ENCODE measurements around the gene CEACAM21.

The CEACAM21 gene

DNA sequence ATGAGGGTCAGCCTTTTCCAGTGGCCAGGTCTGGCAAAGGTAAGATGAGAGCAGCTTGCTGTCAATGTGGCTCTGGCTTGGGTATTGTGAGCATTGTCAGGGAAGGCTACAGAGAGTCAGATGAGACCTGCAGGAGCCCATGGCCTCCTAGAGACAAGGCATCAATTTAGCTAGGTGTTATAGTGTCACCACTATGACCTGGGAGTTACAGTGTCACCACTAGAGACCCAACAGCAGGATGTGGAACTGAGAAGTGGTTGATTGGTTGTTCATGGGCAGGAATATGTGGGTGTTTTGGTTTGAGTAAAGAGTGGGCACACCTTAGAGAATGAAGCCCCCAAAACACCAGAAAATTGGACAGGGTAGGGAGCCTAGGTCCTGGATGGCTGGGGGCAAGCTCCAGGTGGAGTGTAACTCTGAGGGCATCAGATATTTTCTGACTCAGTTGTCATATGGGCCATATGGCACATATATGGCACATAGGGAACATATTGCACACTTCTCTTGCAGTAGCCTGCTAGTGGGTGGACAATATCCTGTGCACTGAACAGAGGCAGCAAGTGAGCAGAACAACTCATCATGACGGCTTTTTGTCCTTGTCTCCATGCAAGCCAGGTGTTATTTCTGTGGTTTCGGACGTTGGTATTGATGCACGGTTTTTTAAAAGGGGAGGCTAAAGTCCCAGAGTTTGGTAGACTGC, 46.3 kb upstream of the CEACAM21 start:
- Histone ChIP-seq H3K27me3 (replicated peaks; ENCODE audit: insufficient read depth, low read length) (no peaks in the 10 kb centered on the region; the same call in 1 of the 2 replicates), H3K79me2 (ENCODE audit: low read length) (peaks cover 15% of the 10 kb centered on the region), H3K36me3 (replicated peaks; ENCODE audit: insufficient read depth, low read length) (no peaks in the 10 kb centered on the region), H4K20me1 (ENCODE audit: insufficient read depth, low read length) (no peaks in the 10 kb centered on the region), H3K9ac (ENCODE audit: low read length) (no peak overlapping the region), H3K27ac (ENCODE audit: low read length) (no peak overlapping the region), H3K4me2 (ENCODE audit: low read depth, low read length) (peak overlapping the region; percentile 28; the same call in 1 of the 2 replicates), H3K9me2 (replicated peaks; ENCODE audit: insufficient read depth, low read length) (no peaks in the 10 kb centered on the region), H3K4me3 (ENCODE audit: low read length) (no peak overlapping the region), H3K4me1 (ENCODE audit: low read length) (peaks cover 69% of the 10 kb centered on the region), H2AFZ (ENCODE audit: low read length) (no peak overlapping the region), H3K9me3 (replicated peaks; ENCODE audit: insufficient read depth, low read length) (no peaks in the 10 kb centered on the region), H3F3A (ENCODE audit: insufficient read depth, low read length) (peaks cover 19% of the 10 kb centered on the region)
- TF ChIP-seq CTCF (IDR thresholded peaks at IDR 0.05; ENCODE audit: low read length) = no peak
- no peak for TF ChIP-seq EZH2phosphoT487 (IDR thresholded peaks at IDR 0.05; ENCODE audit: low read length)
- no peak for TF ChIP-seq EZH2 (optimal IDR thresholded peaks at IDR 0.05; ENCODE audit: low read depth, low read length)
- DNase-seq = no peak

- Histone ChIP-seq H3K27me3 (replicated peaks; ENCODE audit: insufficient read depth, low read length) (no peaks in the 10 kb centered on the region; the same call in 1 of the 2 replicates), H3K4me3 (ENCODE audit: low read length) (no peak overlapping the region), H3K9ac (ENCODE audit: low read length) (no peak overlapping the region), H3K4me2 (ENCODE audit: low read depth, low read length) (peak overlapping the region; percentile 28), H3K79me2 (ENCODE audit: low read length) (peaks cover 15% of the 10 kb centered on the region), H3F3A (ENCODE audit: insufficient read depth, low read length) (peaks cover 22% of the 10 kb centered on the region), H4K20me1 (ENCODE audit: insufficient read depth, low read length) (no peaks in the 10 kb centered on the region), H3K27ac (ENCODE audit: low read length) (no peak overlapping the region), H3K36me3 (replicated peaks; ENCODE audit: insufficient read depth, low read length) (no peaks in the 10 kb centered on the region), H3K9me2 (replicated peaks; ENCODE audit: insufficient read depth, low read length) (no peaks in the 10 kb centered on the region), H3K4me1 (ENCODE audit: low read length) (peaks cover 70% of the 10 kb centered on the region), H3K9me3 (replicated peaks; ENCODE audit: insufficient read depth, low read length) (no peaks in the 10 kb centered on the region), H2AFZ (ENCODE audit: low read length) (no peak overlapping the region)
- TF ChIP-seq EZH2 (optimal IDR thresholded peaks at IDR 0.05; ENCODE audit: low read depth, low read length) = no peak
- TF ChIP-seq CTCF (IDR thresholded peaks at IDR 0.05; ENCODE audit: low read length) = no peak
- no peak for TF ChIP-seq EZH2phosphoT487 (IDR thresholded peaks at IDR 0.05; ENCODE audit: low read length)
- no peak for DNase-seq
These were observed 45.8 kb upstream of the CEACAM21 start for GRCh38 chr19:41530184-41530534.

GRCh38 chr19:41530761-41531301, 45.1 kb upstream of the CEACAM21 start:
- no peaks in the 10 kb centered on the region for H4K20me1 ChIP-seq (ENCODE audit: insufficient read depth, low read length)
- peaks cover 15% of the 10 kb centered on the region for H3K79me2 ChIP-seq (ENCODE audit: low read length)
- H2AFZ ChIP-seq (ENCODE audit: low read length) = no peak overlapping the region
- H3K27me3 ChIP-seq (replicated peaks; ENCODE audit: insufficient read depth, low read length) = no peaks in the 10 kb centered on the region; the same call in 1 of the 2 replicates
- H3K27ac ChIP-seq (ENCODE audit: low read length) = no peak overlapping the region
- H3K9me2 ChIP-seq (replicated peaks; ENCODE audit: insufficient read depth, low read length) = no peaks in the 10 kb centered on the region
- H3K4me1 ChIP-seq (ENCODE audit: low read length) = peaks cover 70% of the 10 kb centered on the region
- H3K9ac ChIP-seq (ENCODE audit: low read length) = no peak overlapping the region
- TF ChIP-seq EZH2 (optimal IDR thresholded peaks at IDR 0.05; ENCODE audit: low read depth, low read length) = no peak
- TF ChIP-seq CTCF (IDR thresholded peaks at IDR 0.05; ENCODE audit: low read length) = no peak
- TF ChIP-seq EZH2phosphoT487 (IDR thresholded peaks at IDR 0.05; ENCODE audit: low read length) = no peak
- 0 out of 2 replicates have a peak overlapping the region, but pooled peaks have one; percentile 28 for H3K4me2 ChIP-seq (ENCODE audit: low read depth, low read length)
- DNase-seq = no peak
- H3K36me3 ChIP-seq (replicated peaks; ENCODE audit: insufficient read depth, low read length) = peaks cover under 1% of the 10 kb centered on the region; the same call in 1 of the 2 replicates
- H3K9me3 ChIP-seq (replicated peaks; ENCODE audit: insufficient read depth, low read length) = no peaks in the 10 kb centered on the region
- H3F3A ChIP-seq (ENCODE audit: insufficient read depth, low read length) = peaks cover 29% of the 10 kb centered on the region
- no peak overlapping the region for H3K4me3 ChIP-seq (ENCODE audit: low read length)
